Uterus (tissue), 4 donors: ENCODE results near the gene MSN. TPM values are rescaled to one million over a fixed set of nuclear protein-coding genes. Genes with fewer than 3 reads are reported as not detected.
"Not testable (repeated sequence)": the region's sequence is repeated elsewhere in the genome, so short reads cannot be mapped to it uniquely, and the experiment has no call there.

ENCODE experiments used
- DNase-seq, 2 donors: peaks; one replicate each; pipeline ENCODE4 v3.0.0-alpha.2; 2019 to 2020
- H3K27ac ChIP-seq, 2 donors: fragments of 200-600 bp; sonication (generic); 1 replicate in 1 of 2; 2 replicates in 1 of 2; pipeline ENCODE4 v1.5.1; 2016 to 2018
- H3K27me3 ChIP-seq, 2 donors: fragments of 200-600 bp; sonication (generic); one replicate each; pipeline ENCODE4 v1.5.1; 2018 to 2019; ENCODE audit warnings: control low read depth in 1 of 2
- H3K36me3 ChIP-seq, 2 donors: fragments of 200-600 bp; sonication (generic); one replicate each; pipeline ENCODE4 v1.5.1; 2019; ENCODE audit warnings: control low read depth in 1 of 2
- H3K4me1 ChIP-seq, 2 donors: fragments of 200-600 bp; sonication (generic); one replicate each; pipeline ENCODE4 v1.5.1; 2018 to 2019; ENCODE audit warnings: control low read depth in 1 of 2
- H3K4me3 ChIP-seq, 2 donors: fragments of 200-600 bp; sonication (generic); 1 replicate in 1 of 2; 2 replicates in 1 of 2; pipeline ENCODE4 v1.5.1; 2018 to 2019; ENCODE audit warnings: mild to moderate bottlenecking in 1 of 2
- H3K9me3 ChIP-seq, 2 donors: fragments of 200-600 bp; sonication (generic); one replicate each; pipeline ENCODE4 v1.5.1; 2019; ENCODE audit warnings: control low read depth in 1 of 2
- CTCF ChIP-seq, 4 experiments: fragments of 200-600 bp in 2 of 4; fragments of 450-650 bp in 2 of 4; sonication (generic) in 2 of 4; IDR thresholded peaks; one replicate each; pipeline ENCODE4 v1.5.1; 2016 to 2019; ENCODE audit warnings: antibody characterized with exemption in 4 of 4, mild to moderate bottlenecking in 2 of 4, moderate library complexity in 1 of 4
- POLR2A ChIP-seq, 2 donors: fragments of 450-650 bp; IDR thresholded peaks; one replicate each; pipeline ENCODE4 v1.6.1; 2016; ENCODE audit warnings: antibody characterized with exemption in 2 of 2, mild to moderate bottlenecking in 1 of 2, moderate library complexity in 1 of 2
- intact Hi-C: fragments of 100-400 bp; cut with DNase I; formaldehyde crosslinking; loops from one replicate; pipeline ENCODE4 v1.15.1; 2023; ENCODE audit warnings: low total_unique reads
- total RNA-seq, 4 donors: library from RNA; depleted of rRNA in 3 of 4; stranded (reverse); fragments of >200 nt in 3 of 4; gene quantifications; one replicate each; pipeline versions ENCODE4 v1.1.0 to v1.2.4, GENCODE V29; 2014 to 2023
- donor health status: DM: yes; HTN: yes; CAD: no.

Gene MSN
- total RNA-seq, 4 donors from 2014 or later = 106 to 285 (median 137) TPM

DNA sequence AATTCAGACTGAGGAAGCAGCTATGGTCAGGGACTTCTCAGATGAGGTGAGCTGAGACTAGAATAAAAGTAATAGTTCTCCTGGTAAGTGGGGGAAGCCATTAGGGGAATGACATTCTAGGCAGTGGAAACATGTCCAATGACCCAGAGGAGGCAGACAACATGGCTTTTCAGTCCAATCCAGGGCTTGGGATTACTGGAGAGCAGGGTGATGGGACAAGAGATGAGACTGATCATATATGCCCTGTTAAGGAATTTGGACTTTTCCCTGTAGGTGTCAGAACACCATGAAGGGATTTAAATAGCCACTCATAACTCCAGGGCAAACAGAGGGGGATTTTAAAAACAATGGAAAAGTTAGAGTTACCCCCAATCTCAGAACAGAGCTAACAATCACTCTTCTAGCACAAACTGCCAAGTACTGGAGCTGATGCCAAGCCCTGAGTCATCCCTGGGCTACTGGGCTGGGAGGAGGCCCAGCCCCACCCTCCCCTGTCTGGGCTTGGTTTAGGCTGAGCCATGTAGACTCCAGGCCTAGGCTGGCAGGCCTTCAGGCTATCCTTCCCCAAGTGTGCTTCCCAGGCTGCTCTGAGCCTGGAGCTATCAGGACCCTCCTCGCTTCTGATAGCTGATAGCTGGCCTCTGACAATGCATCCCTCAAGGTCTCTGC is 22.7 kb upstream of the MSN start:
- intact Hi-C loops = no loop called here
- TF ChIP-seq POLR2A (IDR thresholded peaks at IDR 0.05) = peak in 1 of 2 donors; percentile 23
- TF ChIP-seq CTCF (IDR thresholded peaks at IDR 0.05) = no peak
- no peak overlapping the region for H3K4me3 ChIP-seq

GRCh38 chrX:65647801-65648200 is 19.7 kb upstream of the MSN start:
- TF ChIP-seq POLR2A (IDR thresholded peaks at IDR 0.05) (no peak), CTCF (IDR thresholded peaks at IDR 0.05) (no peak)
- no peaks in the 10 kb centered on the region for H3K9me3 ChIP-seq
- no peak for DNase-seq
- H3K4me1 ChIP-seq = no peaks in the 10 kb centered on the region
- H3K27ac ChIP-seq = no peak overlapping the region
- no peak overlapping the region for H3K4me3 ChIP-seq
- intact Hi-C loops = no loop called here
- no peaks in the 10 kb centered on the region for H3K36me3 ChIP-seq
- H3K27me3 ChIP-seq = no peaks in the 10 kb centered on the region

More for the DNA sequence above, 22.7 kb upstream of the MSN start:
- Histone ChIP-seq H3K27me3 (no peaks in the 10 kb centered on the region), H3K36me3 (no peaks in the 10 kb centered on the region), H3K27ac (peak overlapping the region; percentile 72 to 83), H3K9me3 (no peaks in the 10 kb centered on the region), H3K4me1 (no peaks in the 10 kb centered on the region)
- peak; percentile 90 for DNase-seq

DNA sequence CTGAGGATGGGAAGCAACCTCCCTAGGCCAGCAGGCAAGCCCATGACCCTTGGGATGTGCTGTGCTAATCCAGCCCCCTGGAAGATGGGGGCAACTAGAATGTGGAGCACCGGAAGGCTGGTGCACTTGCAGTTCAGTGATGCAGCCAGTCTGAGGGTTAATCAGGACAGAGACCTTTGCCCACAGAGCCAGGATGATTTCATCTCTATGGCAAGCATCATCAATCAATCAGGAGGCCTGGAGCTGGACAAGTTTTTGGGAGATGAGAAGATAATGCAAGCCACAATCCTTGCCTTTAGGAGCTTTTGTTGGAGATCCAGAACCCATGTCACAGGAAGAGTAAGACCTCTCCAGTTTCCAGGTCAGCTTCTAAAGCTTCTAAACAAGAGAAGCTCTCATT is 15.4 kb upstream of the MSN start:
- TF ChIP-seq CTCF (IDR thresholded peaks at IDR 0.05) (no peak), POLR2A (IDR thresholded peaks at IDR 0.05) (no peak)
- DNase-seq = no peak
- intact Hi-C loops = no loop called here
- no peaks in the 10 kb centered on the region for H3K27me3 ChIP-seq
- H3K36me3 ChIP-seq = no peaks in the 10 kb centered on the region
- H3K4me1 ChIP-seq = no peaks in the 10 kb centered on the region
- no peak overlapping the region for H3K4me3 ChIP-seq
- H3K27ac ChIP-seq = no peak overlapping the region
- no peaks in the 10 kb centered on the region for H3K9me3 ChIP-seq

DNA sequence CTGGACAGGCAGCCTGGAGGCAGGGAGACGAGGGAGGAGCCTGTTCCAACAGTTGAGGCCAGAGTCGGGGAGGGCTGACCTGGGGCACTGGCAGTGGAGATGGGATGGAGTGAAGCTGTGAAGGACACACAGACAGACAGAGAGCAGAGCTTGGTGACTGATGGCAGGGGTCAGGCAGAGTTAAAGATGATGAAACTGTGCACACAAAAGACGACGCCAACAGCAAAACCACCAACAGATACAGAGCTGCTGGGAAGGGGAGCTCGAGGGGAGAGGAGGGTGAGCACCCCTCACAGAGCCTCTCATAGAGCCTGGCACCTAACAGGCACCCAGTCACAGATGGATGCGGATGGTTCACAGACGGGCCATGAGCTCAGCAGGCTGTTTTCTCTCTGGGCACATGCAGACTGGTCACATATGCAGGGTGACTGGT is 10.4 kb upstream of the MSN start:
- intact Hi-C loops, H3K4me1 ChIP-seq, H3K27ac ChIP-seq, H3K9me3 ChIP-seq, H3K4me3 ChIP-seq, H3K27me3 ChIP-seq, DNase-seq, H3K36me3 ChIP-seq: not testable (repeated sequence)

DNA sequence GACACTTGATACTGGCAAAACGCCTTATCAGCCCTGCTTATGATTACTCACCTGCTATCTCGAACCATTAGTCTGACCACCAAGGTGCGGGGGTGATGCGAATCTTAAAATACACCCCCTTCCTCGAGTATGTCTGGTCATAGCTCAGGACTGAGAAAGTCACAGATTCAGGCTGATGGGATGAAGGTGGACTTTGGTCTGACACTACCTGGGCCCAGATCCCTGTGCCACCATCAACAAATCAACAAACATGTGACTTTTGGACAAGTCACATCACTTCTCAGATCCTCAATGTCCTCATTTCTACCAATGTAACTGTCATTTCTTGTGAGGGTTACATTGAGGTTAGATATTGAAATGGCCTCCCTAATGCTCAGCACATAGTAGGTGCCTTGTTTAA is 9.8 kb upstream of the MSN start:
- intact Hi-C loops = no loop called here

More for the DNA sequence above, 9.8 kb upstream of the MSN start:
- Histone ChIP-seq H3K27ac (no peak overlapping the region), H3K36me3 (no peaks in the 10 kb centered on the region), H3K27me3 (no peaks in the 10 kb centered on the region), H3K4me3 (no peak overlapping the region), H3K9me3 (no peaks in the 10 kb centered on the region), H3K4me1 (no peaks in the 10 kb centered on the region)
- TF ChIP-seq POLR2A (IDR thresholded peaks at IDR 0.05) = no peak
- no peak for TF ChIP-seq CTCF (IDR thresholded peaks at IDR 0.05)
- no peak for DNase-seq
